ENCODE measurements around the gene ANKRD29. TPM values are rescaled to one million over a fixed set of nuclear protein-coding genes. Genes with fewer than 3 reads are reported as not detected.
A peak's percentile ranks its signal among the peaks of the same experiment; 100 is the strongest.

Gene ANKRD29
- total and polyA plus RNA-seq, 10 of the 15 experiments (the other 5 are each of a cell fraction or from before 2014, with no cell fraction given) = 0.53 to 9.2 (median 1.6) TPM

- TF ChIP-seq RAD21 (IDR thresholded peaks at IDR 0.05; ENCODE audit: insufficient read depth, low read depth, low read length) = peak; percentile 54; the same call in 1 of the 2 replicates
- TF ChIP-seq MYB (IDR thresholded peaks at IDR 0.05; ENCODE audit: borderline replicate concordance, low read depth, low read length) = no peak
- no peak for TF ChIP-seq NKRF (conservative IDR thresholded peaks at IDR 0.05)
Measured at GRCh38 chr18:23629444-23629946, 33.2 kb downstream of the ANKRD29 start (continued).

DNA sequence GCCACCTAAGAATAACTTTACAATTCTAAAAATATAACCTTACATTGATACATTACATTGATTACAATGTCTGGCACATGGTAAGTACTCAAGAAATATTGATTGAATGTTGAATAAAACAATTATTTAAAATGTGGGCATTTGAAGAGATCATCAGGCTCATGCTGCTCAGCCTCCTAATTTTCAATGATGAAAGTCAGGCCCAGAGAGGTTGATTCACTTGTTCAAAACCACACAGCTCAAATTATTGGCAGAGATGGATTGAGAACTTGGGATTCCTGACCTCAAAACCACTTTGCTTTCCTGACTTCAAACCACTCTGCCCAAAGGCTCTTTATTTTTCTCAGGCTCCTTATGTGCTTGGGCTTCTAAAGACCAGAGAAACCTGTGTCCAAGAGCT, 34.7 kb downstream of the ANKRD29 start:
- Histone ChIP-seq H3K9ac (ENCODE audit: control insufficient read depth, insufficient read depth, low read length) (no peak overlapping the region), H3K4me1 (ENCODE audit: control insufficient read depth, insufficient read depth, low read length) (no peaks in the 10 kb centered on the region), H3K9me3 (replicated peaks; ENCODE audit: control insufficient read depth, insufficient read depth, low read length) (no peaks in the 10 kb centered on the region), H3K27me3 (replicated peaks in 1 of 2; ENCODE audit: control insufficient read depth in 2 of 2, insufficient read depth in 2 of 2, low read length in 1 of 2) (no peaks in the 10 kb centered on the region), H3K27ac (ENCODE audit: control insufficient read depth, insufficient read depth) (no peak overlapping the region), H3K36me3 (ENCODE audit: control insufficient read depth in 2 of 2, insufficient read depth in 2 of 2, low read length in 1 of 2) (no peaks in the 10 kb centered on the region), H3K4me2 (ENCODE audit: control insufficient read depth, insufficient read depth) (no peak overlapping the region), H3K79me2 (ENCODE audit: control insufficient read depth, insufficient read depth, low read length) (no peaks in the 10 kb centered on the region), H2AFZ (ENCODE audit: control insufficient read depth, low read depth, low read length) (no peak overlapping the region), H3K4me3 (no peak overlapping the region), H4K20me1 (ENCODE audit: control insufficient read depth, insufficient read depth) (no peaks in the 10 kb centered on the region)
- CTCF ChIA-PET = interaction anchor here (0.7 to 13.7 kb wide), 14 partner anchors 10 to 338 kb away, joined by 3 to 233 read pairs (median 4); no protein-coding TSS in a partner anchor
- RAD21 ChIA-PET (ENCODE audit: unreplicated experiment) = interaction anchor here (1.5 to 9.7 kb wide), 5 partner anchors 10 to 81 kb away, joined by 3 to 148 read pairs (median 4); no protein-coding TSS in a partner anchor
- SMC1A ChIA-PET (ENCODE audit: uncharacterized antibody, unreplicated experiment) = interaction anchor here (0.9 to 12.4 kb wide), 14 partner anchors 10 to 488 kb away, joined by 3 to 167 read pairs (median 4); no protein-coding TSS in a partner anchor
- no peak for FAIRE-seq
- intact Hi-C loops (cut with micrococcal nuclease; ENCODE audit: unreplicated experiment) = loop anchor here (2.0 to 10.0 kb wide), 2 partner anchors 55 to 387 kb away; partner anchors contain the start of gene TTC39C
- in situ Hi-C loops (cut with MboI) = loop anchor here (5.0 to 10.0 kb wide), 2 partner anchors 74 to 497 kb away; no protein-coding TSS in a partner anchor
- no peak for ATAC-seq
- no TSS peak for BruUV-seq (replicated peaks)
- POLR2A ChIA-PET = interaction anchor here (1.4 to 3.6 kb wide), 2 partner anchors 10 kb away, joined by 6 to 24 read pairs; no protein-coding TSS in a partner anchor
- TF ChIP-seq SMARCA5 (IDR thresholded peaks at IDR 0.05) (peak; percentile 77), CBX5 (IDR thresholded peaks at IDR 0.05; ENCODE audit: low read depth) (no peak), POLR2AphosphoS5 (IDR thresholded peaks at IDR 0.05; ENCODE audit: low read length) (no peak), ZNF217 (IDR thresholded peaks at IDR 0.05) (peak; percentile 60), EZH2 (IDR thresholded peaks at IDR 0.05; ENCODE audit: borderline replicate concordance, control insufficient read depth, low read depth, low read length) (no peak)
- DNase-seq (ENCODE audit: low read depth, low spot score) = no peak
